GM21723 (cell line): Measurements from ENCODE around the gene IGF1R.
"Not testable (repeated sequence)": the region's sequence is repeated elsewhere in the genome, so short reads cannot be mapped to it uniquely, and the experiment has no call there.

Source experiments
- ATAC-seq: cut with Tn5 transposase; IDR thresholded peaks from one replicate; pipeline ENCODE4 v1.9.1; 2021; ENCODE audit warnings: mild to moderate bottlenecking, moderate library complexity; ENCODE audit not compliant: unreplicated experiment

The IGF1R gene

DNA sequence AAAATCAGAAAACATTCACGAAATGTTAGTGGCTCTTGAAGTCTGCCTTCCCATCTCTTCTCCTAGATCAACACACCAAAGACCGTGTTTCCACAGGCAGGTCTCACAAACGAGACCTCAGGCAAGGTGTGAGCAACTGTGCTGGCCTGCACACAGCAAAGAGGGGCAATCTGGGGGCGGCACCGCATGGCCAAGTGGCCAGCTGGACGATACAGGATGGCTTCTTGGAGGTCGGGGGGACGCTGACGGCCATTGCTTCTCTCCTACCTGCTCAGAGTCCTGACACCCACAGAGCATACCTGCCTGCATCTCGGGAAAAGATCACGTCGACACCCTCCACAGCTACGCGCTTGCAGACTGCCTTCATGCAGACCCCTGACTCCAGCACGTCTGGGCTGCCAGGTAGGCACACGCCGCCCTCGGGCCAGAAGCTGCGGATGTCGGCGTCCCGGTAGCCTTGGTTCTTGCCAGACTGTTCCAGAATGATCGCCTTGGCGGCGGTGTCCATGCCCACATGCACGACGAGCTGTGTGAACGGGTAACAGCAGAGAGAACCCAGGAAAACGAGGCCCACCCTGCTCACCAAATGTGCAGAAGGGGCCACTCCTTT, 320.9 kb downstream of the IGF1R start:
- ATAC-seq: no peak

DNA sequence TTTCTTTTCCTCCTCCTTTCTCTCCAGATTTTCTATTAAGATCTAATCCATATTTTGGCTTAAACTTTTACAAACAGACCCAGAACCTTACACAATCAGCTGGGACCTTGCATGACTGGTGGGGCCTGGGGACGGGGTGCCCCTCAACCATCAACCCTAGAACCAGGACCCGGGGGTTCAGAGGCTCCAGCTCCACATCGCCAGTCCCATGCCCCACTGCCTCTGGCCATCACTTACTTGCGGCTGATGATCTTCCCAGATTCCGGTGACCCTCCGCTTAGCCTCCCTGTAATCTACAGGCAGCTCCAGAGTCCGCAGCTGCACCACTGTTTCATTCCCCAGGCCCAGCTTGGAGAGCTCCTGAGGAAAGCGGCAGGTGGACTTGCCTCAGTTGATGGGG, 322.5 kb downstream of the IGF1R start:
- ATAC-seq: no peak

GRCh38 chr15:98976500-98976899, 328.2 kb downstream of the IGF1R start:
- ATAC-seq: no peak

DNA sequence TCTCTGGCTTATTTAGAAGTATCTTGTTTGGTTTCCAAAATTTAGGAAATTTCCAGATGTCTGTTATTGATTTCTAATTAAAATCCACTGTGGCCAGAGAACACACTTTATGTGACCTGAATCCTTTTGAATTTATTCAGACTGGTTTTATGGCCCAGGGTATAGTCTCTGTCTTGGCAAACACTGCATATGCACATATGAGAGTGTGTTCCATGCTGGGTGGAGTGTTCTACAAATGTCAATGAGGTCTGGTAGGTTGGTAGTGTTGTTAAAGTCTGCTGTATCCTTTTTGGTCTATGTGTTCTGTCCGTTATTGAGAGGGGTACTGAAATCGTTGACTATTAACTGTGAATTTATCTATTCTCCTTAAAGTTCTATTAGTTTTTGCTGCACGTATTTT, 329.1 kb downstream of the IGF1R start:
- ATAC-seq: no peak

DNA sequence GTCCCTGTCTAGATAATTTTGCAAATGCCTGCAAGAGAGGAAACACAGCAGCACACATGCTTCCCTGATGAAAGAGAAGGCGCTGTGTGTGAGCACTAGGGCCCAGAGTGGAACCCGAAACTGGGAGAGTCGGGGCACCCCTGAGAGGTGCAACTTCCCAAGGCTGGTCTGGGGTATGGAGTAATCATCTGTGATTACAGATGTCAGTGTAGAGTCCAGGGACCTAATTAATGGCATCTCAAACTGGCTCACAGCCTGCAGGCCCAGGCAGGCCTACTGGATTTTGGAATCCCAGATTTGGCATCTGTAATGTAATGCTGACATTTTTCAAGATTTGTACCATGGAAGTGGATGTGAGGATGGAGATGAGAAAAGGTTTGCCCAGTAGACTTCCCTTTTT, 329.8 kb downstream of the IGF1R start:
- no peak for ATAC-seq

DNA sequence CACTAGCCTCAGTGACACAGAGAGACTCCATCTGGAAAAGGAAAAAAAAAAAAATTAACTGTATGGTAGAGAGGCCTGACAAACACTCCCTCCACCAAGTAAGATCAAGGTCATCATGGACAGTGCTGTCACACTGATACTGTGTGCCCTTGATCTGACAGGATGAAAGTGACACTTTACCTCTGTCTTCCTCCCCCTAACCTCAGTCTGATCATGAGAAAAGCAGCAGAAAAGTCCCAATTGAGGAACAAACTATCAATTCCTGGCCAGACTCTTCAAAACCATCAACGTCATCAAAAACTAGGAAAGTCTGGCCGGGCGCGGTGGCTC, 332.5 kb downstream of the IGF1R start:
- ATAC-seq: no peak

- no peak for ATAC-seq
Observed at GRCh38 chr15:98981851-98982722, 333.7 kb downstream of the IGF1R start.

DNA sequence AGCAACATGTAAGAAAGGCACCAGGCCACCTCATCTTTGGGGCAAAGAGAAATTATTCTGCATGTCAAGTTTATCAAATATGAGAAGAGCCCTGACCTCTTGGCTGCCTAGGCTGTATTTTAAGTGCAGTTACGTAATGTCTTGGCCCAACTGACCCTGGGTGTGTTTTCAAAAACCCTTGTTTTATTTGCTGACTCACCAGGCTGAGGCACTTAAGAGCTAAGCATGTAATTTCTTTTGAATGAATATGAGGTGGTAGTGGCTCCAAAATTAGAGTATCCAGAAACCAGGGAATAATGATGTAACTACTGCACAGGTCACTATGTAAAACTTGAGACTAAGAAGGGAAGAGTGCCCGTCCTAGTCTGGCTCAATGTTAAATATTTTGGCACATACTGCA, 335.0 kb downstream of the IGF1R start:
- ATAC-seq: no peak

GRCh38 chr15:98986281-98986680, 337.9 kb downstream of the IGF1R start:
- no peak for ATAC-seq

DNA sequence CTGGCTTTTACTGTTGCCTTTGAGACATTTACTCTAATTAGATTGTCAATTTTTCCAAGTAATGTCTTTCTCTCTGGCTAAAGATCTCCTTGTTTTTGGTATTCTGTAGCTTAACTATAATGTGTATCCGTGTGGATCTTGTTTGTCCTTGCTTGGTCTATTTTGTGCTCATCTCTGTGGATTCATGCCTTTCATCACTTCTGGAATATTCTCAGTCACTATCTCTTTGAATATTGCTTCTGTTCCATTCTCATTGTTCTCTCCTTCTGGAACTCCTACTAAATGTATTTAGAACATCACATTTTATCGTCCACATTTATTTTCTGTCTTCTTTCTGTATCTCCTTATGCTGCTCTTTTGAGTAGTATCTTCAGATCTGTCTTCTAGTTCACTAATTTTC, 346.6 kb downstream of the IGF1R start:
- no peak for ATAC-seq

- ATAC-seq: no peak
Observed at GRCh38 chr15:98996169-98996568, 347.8 kb downstream of the IGF1R start.

- ATAC-seq: no peak
Observed at GRCh38 chr15:98996624-98997023, 348.3 kb downstream of the IGF1R start.

- no peak for ATAC-seq
Observed at GRCh38 chr15:98997312-98997711, 349.0 kb downstream of the IGF1R start.

DNA sequence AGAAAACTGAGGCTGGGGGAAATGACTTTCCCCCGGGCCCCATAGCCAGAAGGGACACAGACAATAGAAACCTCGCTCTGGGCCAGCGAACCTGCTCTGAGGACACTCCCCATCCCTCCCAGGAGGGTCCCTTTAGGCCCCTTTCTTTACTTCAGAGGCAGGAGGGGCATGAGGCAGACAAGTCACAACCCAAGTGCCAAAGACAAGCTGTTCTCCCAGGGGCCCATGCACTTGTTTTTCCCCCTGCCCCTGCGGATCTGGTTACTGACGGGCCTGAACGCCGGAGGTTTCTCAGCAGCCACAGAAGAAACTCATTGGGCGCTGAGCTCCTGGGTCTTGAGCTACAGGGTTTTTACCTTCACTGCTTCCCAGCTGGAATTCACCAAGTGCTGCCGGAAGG, 349.4 kb downstream of the IGF1R start:
- no peak for ATAC-seq

- no peak for ATAC-seq
Observed at GRCh38 chr15:98998279-98998678, 349.9 kb downstream of the IGF1R start.

DNA sequence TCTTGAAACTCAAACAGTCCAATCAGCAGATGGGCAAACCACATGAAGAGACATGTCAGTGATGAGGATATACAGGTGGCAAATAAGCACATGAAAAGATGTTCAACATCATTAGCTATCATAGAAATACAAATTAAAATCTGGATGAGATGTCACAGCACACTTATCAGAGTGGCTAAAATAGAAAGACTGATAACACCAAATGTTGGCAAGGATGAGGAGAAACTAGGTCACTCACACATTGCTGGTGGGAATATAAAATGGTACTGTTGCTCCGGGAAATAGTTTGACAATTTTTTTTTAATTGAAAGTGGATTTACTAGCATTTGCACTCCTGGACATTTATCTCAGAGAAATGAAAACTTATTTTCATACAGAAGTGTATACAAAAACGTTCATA, 350.9 kb downstream of the IGF1R start:
- ATAC-seq: no peak

DNA sequence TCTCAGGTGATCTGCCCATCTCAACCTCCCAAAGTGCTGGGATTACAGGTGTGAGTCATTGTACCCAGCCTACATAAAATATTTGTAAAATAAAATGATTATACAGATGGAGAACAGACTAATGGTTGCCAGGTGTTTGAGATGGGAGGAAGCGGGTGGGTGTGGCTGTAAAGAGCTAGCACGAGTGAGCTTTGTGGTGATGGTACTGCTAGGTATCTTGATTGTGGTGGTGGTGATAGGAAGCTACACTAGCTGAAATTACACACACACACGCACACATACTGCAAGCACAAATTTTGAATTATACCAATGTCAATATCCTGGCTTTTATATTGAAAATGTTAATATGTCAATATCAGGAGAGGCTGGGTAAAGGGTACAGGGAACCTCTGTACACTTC, 353.9 kb downstream of the IGF1R start:
- no peak for ATAC-seq

DNA sequence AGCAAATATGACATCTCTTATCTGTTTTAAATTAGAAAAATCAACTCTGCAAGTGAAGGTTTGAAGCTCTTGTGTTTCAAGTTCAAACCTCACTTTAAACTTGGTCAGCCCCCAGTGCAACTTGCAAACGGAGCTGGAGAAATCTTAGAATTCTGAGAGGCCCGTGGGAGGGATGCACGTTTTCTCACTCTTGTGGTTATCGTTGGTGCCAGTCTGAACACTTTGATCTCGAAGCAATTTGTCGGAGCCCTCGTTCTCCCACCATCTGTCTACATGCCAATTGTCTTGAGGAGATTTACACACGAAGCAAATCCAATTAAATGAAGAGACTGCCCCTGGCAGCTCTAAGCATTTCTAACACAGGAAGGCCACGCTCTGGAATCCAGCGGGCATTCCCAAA, 355.0 kb downstream of the IGF1R start:
- ATAC-seq: not testable (repeated sequence)

DNA sequence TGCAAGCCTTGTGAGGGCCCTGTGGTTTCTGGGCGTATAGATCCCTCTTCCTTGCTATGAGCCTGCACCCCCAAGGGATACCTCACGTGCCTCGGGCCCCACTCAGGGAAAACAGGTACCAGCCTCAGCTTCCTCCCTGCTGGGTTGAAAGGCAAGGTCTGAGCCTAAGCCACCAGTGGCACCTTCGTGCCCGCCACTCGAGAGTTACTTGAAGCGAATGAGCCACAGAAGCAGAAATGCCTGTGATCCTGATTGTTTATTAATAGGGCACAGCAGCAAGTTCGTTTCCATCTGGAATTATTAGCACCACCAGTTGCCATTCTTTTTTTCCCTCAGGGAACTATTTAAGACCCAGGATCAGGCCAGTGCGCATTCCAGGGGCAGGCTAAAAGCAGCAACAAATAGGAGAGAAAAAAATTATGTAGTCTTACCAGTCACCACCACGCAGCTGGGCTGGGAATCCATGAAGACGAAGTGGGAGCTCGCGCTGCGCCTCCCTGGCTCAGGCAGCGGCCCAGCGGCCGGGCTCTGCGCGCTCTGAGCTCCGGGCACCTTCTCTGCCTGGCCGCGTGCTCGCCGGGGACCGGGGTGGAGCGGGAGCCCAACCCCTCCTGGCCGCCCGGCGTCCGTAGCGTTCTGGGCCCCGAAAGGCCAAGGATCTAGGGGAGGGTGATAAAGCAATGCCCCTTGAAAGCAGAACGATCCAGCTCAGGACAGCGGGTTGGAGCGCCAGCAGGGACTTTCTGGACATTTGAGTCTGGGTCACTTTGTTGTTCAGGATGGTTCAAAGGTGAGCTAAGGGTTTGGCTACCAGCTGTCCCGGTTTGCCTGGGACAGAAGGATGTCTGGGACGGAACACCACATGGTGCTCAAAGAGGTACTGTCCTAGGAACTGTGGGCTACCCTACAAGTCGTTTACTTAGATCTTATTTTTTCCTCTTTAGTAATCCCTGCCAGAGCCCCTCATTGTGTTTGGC, 356.9 kb downstream of the IGF1R start:
- not testable (repeated sequence) for ATAC-seq

- no peak for ATAC-seq
Observed at GRCh38 chr15:99006146-99006545, 357.8 kb downstream of the IGF1R start.

DNA sequence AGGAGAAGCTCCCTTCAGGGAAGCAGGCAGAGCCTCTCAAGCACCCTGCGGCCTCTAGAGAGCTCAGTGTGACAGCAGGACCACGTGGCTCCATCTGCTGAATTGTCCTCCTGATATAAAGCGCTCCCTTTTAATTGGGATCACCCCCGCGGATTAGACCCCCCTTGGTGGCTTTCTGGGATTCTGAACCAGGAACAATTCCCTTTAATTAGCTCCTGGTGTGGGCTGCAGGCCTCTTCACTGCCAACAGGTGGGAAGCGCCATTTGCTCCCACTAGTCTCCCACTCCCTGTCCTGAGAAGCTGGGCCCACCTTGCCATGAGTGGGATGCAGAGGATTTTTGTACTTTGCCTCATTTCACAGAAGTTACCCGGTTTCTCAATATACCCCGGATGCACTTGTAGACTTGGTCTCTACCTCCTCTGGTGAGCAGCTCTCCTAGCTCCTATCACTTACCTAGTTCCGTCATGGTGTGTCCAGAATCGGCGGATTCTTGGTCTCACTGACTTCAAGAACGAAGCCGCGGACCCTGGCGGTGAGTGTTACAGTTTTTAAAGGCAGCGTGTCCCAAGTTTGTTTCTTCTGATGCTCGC, 358.7 kb downstream of the IGF1R start:
- no peak for ATAC-seq
